Activated CD8-positive, alpha-beta T cell treated with anti-CD3 and anti-CD28 coated beads for 36 hours (primary cell): Measurements from ENCODE around the gene SCOC. TPM values are rescaled to one million over a fixed set of nuclear protein-coding genes. Genes with fewer than 3 reads are reported as not detected.

Source experiments
- ATAC-seq: fragments of 200-7000 bp; cut with Tn5 transposase; one replicate; pipeline ENCODE4 v1.10.0; 2021; ENCODE audit warnings: mild to moderate bottlenecking, moderate library complexity
- CTCF ChIA-PET: fragments of 350-600 bp; sonication (Branson Sonifier 250); formaldehyde crosslinking; loops from one replicate; lab custom pipeline; 2021; ENCODE audit warnings: antibody characterized with exemption; lab: Charles Lee
- POLR2A ChIA-PET: fragments of 350-600 bp; sonication (Branson Sonifier 250); formaldehyde crosslinking; loops from one replicate; lab custom pipeline; 2021; ENCODE audit warnings: antibody characterized with exemption; lab: Charles Lee
- DNase-seq: peaks from one replicate; pipeline ENCODE4 v3.0.0-alpha.2; 2020
- H3K27ac Mint-ChIP-seq: one replicate; pipeline ENCODE4 v1.8.0; 2021; ENCODE audit warnings: mild to moderate bottlenecking, mixed read lengths
- H3K27me3 Mint-ChIP-seq: one replicate; pipeline ENCODE4 v1.8.0; 2021; ENCODE audit warnings: mixed read lengths
- H3K36me3 Mint-ChIP-seq: one replicate; pipeline ENCODE4 v1.8.0; 2021; ENCODE audit warnings: low read depth, mixed read lengths
- H3K4me1 Mint-ChIP-seq: one replicate; pipeline ENCODE4 v1.8.0; 2021; ENCODE audit warnings: low read depth, mixed read lengths
- H3K4me3 Mint-ChIP-seq: one replicate; pipeline ENCODE4 v1.8.0; 2021; ENCODE audit warnings: mild to moderate bottlenecking, moderate library complexity, mixed read lengths
- H3K9me3 Mint-ChIP-seq: one replicate; pipeline ENCODE4 v1.8.0; 2021; ENCODE audit warnings: mixed read lengths
- intact Hi-C: fragments of 100-400 bp; cut with micrococcal nuclease; formaldehyde crosslinking; loops from one replicate; pipeline ENCODE4 v1.10.0; 2022
- total RNA-seq, 2 experiments: library from RNA; stranded (reverse); gene quantifications; one replicate each; pipeline ENCODE4 v1.2.3, GENCODE V29; 2021
- TF ChIP-seq, protein P1 (sequence below): fragments of 200-600 bp; IDR thresholded peaks from one replicate; pipeline ENCODE4 v1.8.0; 2022; ENCODE audit warnings: antibody characterized with exemption, mild to moderate bottlenecking

The SCOC gene
- total RNA-seq, 2 experiments from 2014 or later: 44.6 to 44.7 TPM

DNA sequence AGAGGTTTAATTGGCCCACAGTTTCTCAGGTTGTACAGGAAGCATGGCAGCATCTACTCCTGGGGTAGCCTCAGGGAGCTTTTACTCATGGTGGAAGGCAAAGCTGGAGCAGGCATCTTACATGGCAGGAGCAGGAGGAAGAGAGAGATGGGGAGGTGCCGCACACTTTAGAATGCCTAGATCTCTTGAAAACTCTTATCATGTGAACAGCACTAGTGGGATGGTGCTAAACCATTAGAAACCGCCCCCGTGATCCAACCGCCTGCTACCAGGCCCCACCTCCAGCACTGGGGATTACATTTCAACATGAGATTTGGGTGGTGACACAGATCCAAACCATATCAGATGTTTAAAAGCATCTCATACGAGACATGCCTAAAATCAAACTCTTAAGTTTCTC, 41.6 kb upstream of the SCOC start:
- Mint-ChIP-seq H3K36me3 (no peaks in the 10 kb centered on the region), H3K4me3 (no peak overlapping the region), H3K4me1 (peaks cover 3% of the 10 kb centered on the region), H3K27me3 (no peaks in the 10 kb centered on the region), H3K27ac (no peak overlapping the region), H3K9me3 (no peaks in the 10 kb centered on the region)
- ATAC-seq (no peak), DNase-seq (no peak)
- TF ChIP-seq, protein P1, sequence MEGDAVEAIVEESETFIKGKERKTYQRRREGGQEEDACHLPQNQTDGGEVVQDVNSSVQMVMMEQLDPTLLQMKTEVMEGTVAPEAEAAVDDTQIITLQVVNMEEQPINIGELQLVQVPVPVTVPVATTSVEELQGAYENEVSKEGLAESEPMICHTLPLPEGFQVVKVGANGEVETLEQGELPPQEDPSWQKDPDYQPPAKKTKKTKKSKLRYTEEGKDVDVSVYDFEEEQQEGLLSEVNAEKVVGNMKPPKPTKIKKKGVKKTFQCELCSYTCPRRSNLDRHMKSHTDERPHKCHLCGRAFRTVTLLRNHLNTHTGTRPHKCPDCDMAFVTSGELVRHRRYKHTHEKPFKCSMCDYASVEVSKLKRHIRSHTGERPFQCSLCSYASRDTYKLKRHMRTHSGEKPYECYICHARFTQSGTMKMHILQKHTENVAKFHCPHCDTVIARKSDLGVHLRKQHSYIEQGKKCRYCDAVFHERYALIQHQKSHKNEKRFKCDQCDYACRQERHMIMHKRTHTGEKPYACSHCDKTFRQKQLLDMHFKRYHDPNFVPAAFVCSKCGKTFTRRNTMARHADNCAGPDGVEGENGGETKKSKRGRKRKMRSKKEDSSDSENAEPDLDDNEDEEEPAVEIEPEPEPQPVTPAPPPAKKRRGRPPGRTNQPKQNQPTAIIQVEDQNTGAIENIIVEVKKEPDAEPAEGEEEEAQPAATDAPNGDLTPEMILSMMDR: no peak
- intact Hi-C loops: no loop called here
- CTCF ChIA-PET: interaction anchor here (2.5 to 3.8 kb wide), 2 partner anchors 28 kb away, joined by 6 to 22 read pairs; no protein-coding TSS in a partner anchor
- POLR2A ChIA-PET: no interaction called here

DNA sequence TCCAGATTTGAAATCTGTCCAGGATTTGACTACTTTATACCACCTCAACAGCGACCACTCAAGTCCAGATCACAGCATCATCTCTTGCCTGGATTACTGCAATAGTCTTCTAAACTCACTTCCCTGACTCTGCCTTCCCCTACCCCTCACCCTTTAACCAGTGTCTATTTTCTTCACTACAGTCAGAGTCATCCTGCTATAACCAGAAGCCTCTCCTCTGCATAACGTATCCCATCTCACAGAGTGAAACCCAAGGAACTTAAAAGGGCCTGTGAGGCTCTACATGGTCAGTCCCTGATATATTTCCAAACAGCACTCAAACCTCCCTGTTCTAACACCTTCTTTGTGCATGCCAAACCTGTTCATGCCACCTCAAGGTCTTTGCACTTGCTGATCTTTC, 40.7 kb upstream of the SCOC start:
- no peak for ATAC-seq
- TF ChIP-seq, protein P1: no peak
- Mint-ChIP-seq H3K4me1 (peaks cover 3% of the 10 kb centered on the region), H3K9me3 (no peaks in the 10 kb centered on the region), H3K36me3 (no peaks in the 10 kb centered on the region), H3K27me3 (peaks cover 2% of the 10 kb centered on the region), H3K27ac (no peak overlapping the region), H3K4me3 (no peak overlapping the region)
- intact Hi-C loops: no loop called here
- DNase-seq: no peak
- ChIA-PET CTCF (interaction anchor here (2.5 kb wide), 1 partner anchor 27 kb away, joined by 6 read pairs; no protein-coding TSS in a partner anchor), POLR2A (no interaction called here)

DNA sequence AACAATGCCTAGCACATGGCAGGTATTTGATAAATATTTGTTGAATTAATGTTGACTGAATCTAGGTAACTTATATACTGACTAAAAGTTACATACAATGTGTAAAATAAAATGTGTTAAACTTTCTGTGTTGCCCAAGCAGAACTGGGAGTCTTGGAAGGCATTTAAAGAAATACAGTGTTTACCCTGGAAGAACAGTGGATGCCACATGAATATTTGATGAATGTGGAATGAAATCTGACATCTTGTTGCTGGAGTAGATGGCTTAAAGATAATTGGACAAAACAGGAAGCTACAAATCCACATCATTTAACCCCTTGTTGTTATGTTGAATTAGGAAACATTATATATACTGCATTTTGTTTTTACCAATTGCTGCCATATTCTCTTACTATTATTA, 39.9 kb upstream of the SCOC start:
- Mint-ChIP-seq H3K4me3 (no peak overlapping the region), H3K4me1 (peaks cover 3% of the 10 kb centered on the region), H3K36me3 (no peaks in the 10 kb centered on the region), H3K9me3 (no peaks in the 10 kb centered on the region), H3K27ac (no peak overlapping the region), H3K27me3 (peaks cover 4% of the 10 kb centered on the region)
- POLR2A ChIA-PET: no interaction called here
- CTCF ChIA-PET: interaction anchor here (2.5 kb wide), 1 partner anchor 27 kb away, joined by 6 read pairs; no protein-coding TSS in a partner anchor
- ATAC-seq (no peak), DNase-seq (no peak)
- TF ChIP-seq, protein P1: no peak
- intact Hi-C loops: no loop called here

DNA sequence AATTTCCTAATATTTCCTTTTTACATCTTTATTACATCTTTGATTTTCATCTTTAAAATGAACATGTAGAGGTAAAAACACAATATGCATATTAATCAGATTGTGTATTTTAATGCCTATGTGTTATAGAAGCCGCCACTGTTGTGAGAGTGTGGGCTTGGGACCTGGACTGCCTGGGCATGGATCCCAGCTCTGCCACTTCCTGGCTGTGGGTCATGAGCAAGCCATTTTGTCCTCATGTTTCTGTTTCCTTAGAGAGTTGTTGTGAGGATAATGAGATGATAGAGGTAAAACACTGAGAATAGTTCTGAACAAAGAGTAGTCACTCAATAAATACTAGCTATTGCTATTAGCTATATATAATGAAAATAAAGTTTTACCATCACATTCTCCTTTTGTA, 38.4 kb upstream of the SCOC start:
- Mint-ChIP-seq H3K27ac (no peak overlapping the region), H3K4me1 (peaks cover 3% of the 10 kb centered on the region), H3K4me3 (no peak overlapping the region), H3K27me3 (peaks cover 5% of the 10 kb centered on the region), H3K9me3 (no peaks in the 10 kb centered on the region), H3K36me3 (no peaks in the 10 kb centered on the region)
- TF ChIP-seq, protein P1: no peak
- POLR2A ChIA-PET: no interaction called here
- CTCF ChIA-PET: interaction anchor here (1.1 kb wide), 1 partner anchor 25 kb away, joined by 4 read pairs; no protein-coding TSS in a partner anchor
- ATAC-seq: no peak
- DNase-seq: no peak
- intact Hi-C loops: no loop called here

DNA sequence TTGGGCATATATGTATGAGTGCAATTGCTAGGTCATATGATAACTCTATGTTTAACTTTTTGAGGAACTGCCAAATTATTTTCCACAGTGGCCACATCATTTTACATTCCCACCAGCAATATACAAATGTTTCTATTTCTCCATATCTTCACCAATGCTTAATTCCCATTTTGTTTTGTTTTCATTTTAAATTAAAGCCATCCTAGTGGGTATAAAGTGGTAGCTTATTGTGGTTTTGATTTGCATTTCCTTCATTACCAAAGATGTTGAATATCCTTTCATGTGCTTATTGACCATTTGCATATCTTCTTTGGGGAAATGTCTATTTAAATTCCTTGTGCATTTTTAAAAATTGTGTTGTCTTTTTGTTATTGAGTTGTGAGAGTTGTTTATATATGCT, 36.7 kb upstream of the SCOC start:
- TF ChIP-seq, protein P1: no peak
- H3K4me1 Mint-ChIP-seq: no peaks in the 10 kb centered on the region
- H3K27me3 Mint-ChIP-seq: peaks cover 6% of the 10 kb centered on the region
- ChIA-PET POLR2A (no interaction called here), CTCF (interaction anchor here (1.1 kb wide), 1 partner anchor 10 kb away, joined by 3 read pairs; no protein-coding TSS in a partner anchor)
- intact Hi-C loops: no loop called here
- H3K27ac Mint-ChIP-seq: no peak overlapping the region
- no peaks in the 10 kb centered on the region for H3K9me3 Mint-ChIP-seq
- no peak overlapping the region for H3K4me3 Mint-ChIP-seq
- H3K36me3 Mint-ChIP-seq: no peaks in the 10 kb centered on the region
- DNase-seq (no peak), ATAC-seq (no peak)
